SJSA1 (cell line): ENCODE data around the gene ZNF277. TPM values are rescaled to one million over a fixed set of nuclear protein-coding genes. Genes with fewer than 3 reads are reported as not detected.
"Not testable (repeated sequence)": the region's sequence is repeated elsewhere in the genome, so short reads cannot be mapped to it uniquely, and the experiment has no call there.

Source experiments
- DNase-seq, 2 experiments: peaks; one replicate each; pipeline ENCODE4 v3.0.0-alpha.2; 2015 to 2020; ENCODE audit warnings: low spot score in 2 of 2, low read depth in 1 of 2
- H3K27ac ChIP-seq: fragments of 250-450 bp; sonication (Bioruptor Pico); 2 replicates; pipeline ENCODE4 v1.5.1; 2020; ENCODE audit warnings: mild to moderate bottlenecking, moderate library complexity
- H3K27me3 ChIP-seq: fragments of 250-450 bp; sonication (Bioruptor Pico); replicated peaks from 2 replicates; pipeline ENCODE4 v1.5.1; 2020; ENCODE audit warnings: mild to moderate bottlenecking, moderate library complexity
- H3K36me3 ChIP-seq: fragments of 250-450 bp; sonication (Bioruptor Pico); 2 replicates; pipeline ENCODE4 v1.5.1; 2020; ENCODE audit warnings: mild to moderate bottlenecking
- H3K4me1 ChIP-seq: fragments of 250-450 bp; sonication (Bioruptor Pico); replicated peaks from 2 replicates; pipeline ENCODE4 v1.6.1; 2021; ENCODE audit warnings: mild to moderate bottlenecking
- H3K4me3 ChIP-seq: fragments of 250-450 bp; sonication (Bioruptor Pico); 2 replicates; pipeline ENCODE4 v1.5.1; 2020; ENCODE audit warnings: mild to moderate bottlenecking
- H3K9me3 ChIP-seq: fragments of 250-450 bp; sonication (Bioruptor Pico); replicated peaks from 2 replicates; pipeline ENCODE4 v1.5.1; 2020; ENCODE audit warnings: mild to moderate bottlenecking
- total RNA-seq: library from RNA; depleted of rRNA; stranded (reverse); fragments of >200 nt; shearing (Covaris generic); gene quantifications from 2 replicates; pipeline ENCODE4 v1.2.3, GENCODE V29; 2014

Gene ZNF277
- total RNA-seq, 1 experiment from 2014 or later: 14.7 TPM

GRCh38 chr7:112308974-112309373 lies 102.5 kb downstream of the ZNF277 start:
- Histone ChIP-seq H3K9me3 (no peaks in the 10 kb centered on the region), H3K36me3 (no peaks in the 10 kb centered on the region)

GRCh38 chr7:112316803-112317202 lies 110.3 kb downstream of the ZNF277 start:
- DNase-seq, H3K27ac ChIP-seq: not testable (repeated sequence)

More at GRCh38 chr7:112308974-112309373, 102.5 kb downstream of the ZNF277 start:
- H3K27me3 ChIP-seq: no peaks in the 10 kb centered on the region
- H3K4me1 ChIP-seq: no peaks in the 10 kb centered on the region
- H3K4me3 ChIP-seq: no peak overlapping the region
- H3K27ac ChIP-seq: no peak overlapping the region
- DNase-seq: no peak

DNA sequence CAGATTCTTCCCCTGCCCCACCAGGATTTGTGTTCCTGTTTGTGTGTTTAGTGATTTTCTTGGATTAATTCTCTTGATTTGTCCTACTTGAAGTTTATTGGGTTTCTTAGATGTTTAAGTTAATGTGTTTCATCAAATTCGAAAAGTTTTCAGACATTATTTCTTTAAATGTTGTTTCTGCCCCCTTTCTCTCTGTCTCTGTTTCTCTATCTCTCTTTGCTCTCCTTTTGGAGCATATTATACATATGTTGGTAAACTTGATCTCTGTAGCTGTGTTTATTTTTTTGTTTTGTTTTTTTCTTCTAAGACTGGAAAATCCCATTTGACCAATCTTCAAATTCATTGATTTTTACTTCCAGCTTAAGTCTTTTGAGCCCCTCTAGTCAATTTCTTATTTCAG lies 115.6 kb downstream of the ZNF277 start:
- H3K27me3 ChIP-seq: no peaks in the 10 kb centered on the region
- H3K36me3 ChIP-seq: no peaks in the 10 kb centered on the region
- no peak for DNase-seq
- no peaks in the 10 kb centered on the region for H3K4me1 ChIP-seq
- H3K4me3 ChIP-seq: no peak overlapping the region
- no peaks in the 10 kb centered on the region; the same call in 1 of the 2 replicates for H3K9me3 ChIP-seq
- H3K27ac ChIP-seq: no peak overlapping the region

More at GRCh38 chr7:112316803-112317202, 110.3 kb downstream of the ZNF277 start:
- not testable (repeated sequence) for H3K4me1 ChIP-seq, H3K4me3 ChIP-seq, H3K27me3 ChIP-seq, H3K9me3 ChIP-seq, H3K36me3 ChIP-seq

DNA sequence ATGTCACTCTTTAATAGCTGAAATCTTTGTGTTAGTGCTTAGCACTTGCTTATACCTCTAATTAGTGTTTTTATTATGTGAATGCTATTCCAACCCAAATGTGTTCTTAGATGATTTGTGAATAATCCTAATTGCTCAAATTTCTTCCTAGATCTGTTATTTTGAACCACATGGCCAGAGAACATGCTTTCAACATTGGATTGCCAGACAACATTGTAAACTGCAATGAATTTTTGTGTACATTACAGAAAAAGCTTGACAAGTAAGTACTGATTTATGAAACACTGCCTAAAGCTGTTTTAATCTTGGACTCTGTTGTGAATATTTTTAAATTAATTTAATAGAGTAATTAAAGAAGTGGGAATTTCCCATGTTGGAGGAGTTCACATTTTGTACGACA lies 121.1 kb downstream of the ZNF277 start:
- Histone ChIP-seq H3K9me3 (no peaks in the 10 kb centered on the region), H3K36me3 (peaks cover 4% of the 10 kb centered on the region; the same call in 1 of the 2 replicates), H3K27me3 (no peaks in the 10 kb centered on the region), H3K27ac (no peak overlapping the region), H3K4me1 (no peaks in the 10 kb centered on the region), H3K4me3 (no peak overlapping the region)
- DNase-seq: no peak

DNA sequence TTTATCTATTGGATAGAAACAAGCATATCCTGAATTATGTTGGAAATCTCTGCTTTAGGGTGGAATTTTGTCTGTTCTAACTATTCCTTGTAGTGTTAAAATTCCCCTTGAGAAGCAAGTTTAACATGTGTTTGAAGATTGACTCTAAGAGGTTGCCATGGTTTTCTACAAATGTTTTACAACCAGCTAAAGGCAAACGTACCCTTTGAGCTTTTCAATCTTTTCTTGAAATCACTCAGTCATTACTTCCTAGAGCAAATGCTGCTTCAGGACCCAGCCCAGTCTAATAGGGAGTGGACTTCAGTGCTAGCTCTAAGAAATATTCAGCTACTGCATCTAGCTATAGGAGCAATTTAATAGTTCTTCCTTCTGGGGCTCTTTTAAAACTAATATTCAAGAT lies 125.0 kb downstream of the ZNF277 start:
- Histone ChIP-seq H3K9me3 (no peaks in the 10 kb centered on the region), H3K4me1 (no peaks in the 10 kb centered on the region), H3K27ac (no peak overlapping the region), H3K36me3 (peaks cover 10% of the 10 kb centered on the region; the same call in 1 of the 2 replicates), H3K27me3 (no peaks in the 10 kb centered on the region), H3K4me3 (no peak overlapping the region)
- DNase-seq: no peak

- H3K4me1 ChIP-seq: no peaks in the 10 kb centered on the region
- H3K9me3 ChIP-seq: no peaks in the 10 kb centered on the region
- H3K27ac ChIP-seq: no peak overlapping the region
- no peak overlapping the region for H3K4me3 ChIP-seq
- H3K27me3 ChIP-seq: no peaks in the 10 kb centered on the region
- DNase-seq: no peak
- H3K36me3 ChIP-seq: peaks cover 14% of the 10 kb centered on the region; the same call in 1 of the 2 replicates
Measured at GRCh38 chr7:112334366-112334765, 127.9 kb downstream of the ZNF277 start.

- no peaks in the 10 kb centered on the region for H3K27me3 ChIP-seq
Measured at GRCh38 chr7:112336261-112336660, 129.8 kb downstream of the ZNF277 start.

DNA sequence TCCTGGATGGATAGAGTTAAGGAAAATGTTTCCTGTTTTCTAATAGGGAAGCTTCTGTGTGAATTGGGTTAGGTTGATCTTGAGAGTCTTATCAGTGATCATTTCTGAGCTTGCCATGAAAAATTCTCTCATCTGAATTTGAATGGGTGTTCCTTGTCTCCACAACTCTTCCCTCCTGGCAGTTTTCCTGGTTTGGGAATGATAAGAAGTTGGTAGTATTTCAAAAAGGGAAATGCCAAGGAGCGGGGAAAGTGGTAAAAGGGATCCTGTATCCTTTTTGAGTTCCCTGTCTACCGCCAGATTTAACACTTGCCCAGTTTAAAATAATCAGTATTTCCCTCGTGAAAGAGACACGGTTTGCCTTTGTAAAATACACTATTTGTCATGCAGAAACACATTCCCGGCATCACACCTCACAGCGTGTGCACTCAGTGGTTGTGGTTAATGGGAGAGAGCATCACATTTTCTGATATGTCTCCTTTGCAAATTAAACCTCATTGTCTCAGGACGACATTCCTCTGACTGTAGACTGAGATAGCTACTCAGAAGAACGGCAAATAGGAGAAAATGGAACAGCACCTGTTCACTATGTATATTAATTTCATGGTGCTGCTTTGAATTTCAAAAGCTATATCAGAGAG lies 130.6 kb downstream of the ZNF277 start:
- no peak for DNase-seq
- Histone ChIP-seq H3K9me3 (no peaks in the 10 kb centered on the region), H3K36me3 (peaks cover 19% of the 10 kb centered on the region; the same call in 1 of the 2 replicates), H3K27ac (no peak overlapping the region), H3K27me3 (no peaks in the 10 kb centered on the region), H3K4me1 (no peaks in the 10 kb centered on the region), H3K4me3 (no peak overlapping the region)

More at GRCh38 chr7:112336261-112336660, 129.8 kb downstream of the ZNF277 start:
- no peaks in the 10 kb centered on the region for H3K9me3 ChIP-seq
- no peaks in the 10 kb centered on the region for H3K4me1 ChIP-seq
- H3K27ac ChIP-seq: no peak overlapping the region
- no peak overlapping the region for H3K4me3 ChIP-seq
- peaks cover 14% of the 10 kb centered on the region; the same call in 1 of the 2 replicates for H3K36me3 ChIP-seq
- DNase-seq: no peak

DNA sequence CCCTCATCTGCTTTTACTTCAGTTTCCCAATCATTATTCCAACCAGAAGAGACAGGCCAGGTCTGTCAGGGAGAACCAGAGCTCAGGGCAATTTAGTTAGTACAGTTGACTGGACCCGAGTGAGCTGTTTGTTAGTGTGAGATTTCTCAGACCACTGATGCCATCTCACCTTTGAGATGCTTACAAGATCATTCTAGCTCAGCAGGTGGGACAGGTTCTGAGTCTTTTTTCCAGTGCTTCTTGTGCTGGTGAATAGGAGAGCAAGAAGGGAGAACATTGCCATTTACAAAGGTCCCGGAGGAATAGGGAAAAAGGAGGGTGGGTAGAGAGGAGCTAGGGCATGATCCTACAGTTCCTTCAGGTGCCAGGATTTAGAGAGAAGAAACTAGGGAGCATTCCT lies 131.4 kb downstream of the ZNF277 start:
- H3K36me3 ChIP-seq: peaks cover 19% of the 10 kb centered on the region; the same call in 1 of the 2 replicates
- H3K27ac ChIP-seq: no peak overlapping the region
- H3K4me1 ChIP-seq: no peaks in the 10 kb centered on the region
- H3K27me3 ChIP-seq: no peaks in the 10 kb centered on the region
- H3K9me3 ChIP-seq: no peaks in the 10 kb centered on the region
- H3K4me3 ChIP-seq: no peak overlapping the region
- no peak for DNase-seq

DNA sequence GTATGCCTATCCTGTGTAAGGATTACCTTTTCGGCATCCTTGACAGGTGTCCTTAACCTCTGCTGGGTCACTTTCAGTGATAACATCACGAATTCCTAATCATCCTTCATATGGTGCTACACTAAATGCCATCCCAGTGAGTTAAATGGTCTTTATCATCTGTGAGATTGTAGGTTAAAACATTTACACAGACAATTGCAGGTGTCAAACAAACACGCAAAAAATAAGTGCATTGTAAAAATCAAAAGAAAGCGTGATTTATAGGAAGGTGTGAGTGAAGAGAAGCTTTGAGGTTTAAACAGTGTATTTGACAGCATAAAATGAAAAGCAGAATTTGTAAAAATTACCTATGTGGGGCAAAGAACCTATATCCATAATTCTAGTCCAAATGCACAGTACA lies 132.3 kb downstream of the ZNF277 start:
- no peak for DNase-seq
- H3K36me3 ChIP-seq: peaks cover 25% of the 10 kb centered on the region
- no peaks in the 10 kb centered on the region for H3K4me1 ChIP-seq
- H3K27ac ChIP-seq: no peak overlapping the region
- H3K9me3 ChIP-seq: no peaks in the 10 kb centered on the region
- H3K27me3 ChIP-seq: no peaks in the 10 kb centered on the region
- H3K4me3 ChIP-seq: no peak overlapping the region

DNA sequence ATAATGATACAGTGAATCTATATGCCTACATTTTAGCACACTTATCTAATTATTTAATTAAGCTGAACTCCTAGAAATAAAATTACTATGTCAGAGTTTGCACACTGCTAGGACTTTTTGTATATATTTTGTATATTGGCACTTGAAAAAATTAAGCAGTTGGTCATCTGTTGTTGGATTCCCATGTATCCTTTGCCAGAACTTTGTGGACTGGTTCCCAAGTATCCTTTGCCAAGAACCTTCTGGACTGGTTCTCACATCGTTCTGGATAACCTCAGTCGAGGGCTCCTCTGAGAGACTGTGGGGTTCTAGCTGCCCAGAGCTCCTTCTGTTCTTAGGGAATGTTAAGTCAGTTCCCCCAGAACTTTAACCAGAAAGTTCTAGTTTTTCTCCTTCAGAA lies 135.0 kb downstream of the ZNF277 start:
- no peaks in the 10 kb centered on the region for H3K9me3 ChIP-seq
- H3K27ac ChIP-seq: no peak overlapping the region
- H3K4me1 ChIP-seq: no peaks in the 10 kb centered on the region
- no peak overlapping the region for H3K4me3 ChIP-seq
- DNase-seq: no peak
- no peaks in the 10 kb centered on the region for H3K27me3 ChIP-seq
- H3K36me3 ChIP-seq: peaks cover 19% of the 10 kb centered on the region

GRCh38 chr7:112346381-112347060 lies 140.0 kb downstream of the ZNF277 start:
- Histone ChIP-seq H3K9me3 (no peaks in the 10 kb centered on the region), H3K4me1 (no peaks in the 10 kb centered on the region), H3K27ac (no peak overlapping the region), H3K27me3 (no peaks in the 10 kb centered on the region), H3K4me3 (no peak overlapping the region), H3K36me3 (peaks cover 8% of the 10 kb centered on the region)
- DNase-seq: no peak

GRCh38 chr7:112347088-112347487 lies 140.6 kb downstream of the ZNF277 start:
- H3K9me3 ChIP-seq: no peaks in the 10 kb centered on the region
- no peak overlapping the region for H3K4me3 ChIP-seq
- no peak overlapping the region for H3K27ac ChIP-seq
- H3K27me3 ChIP-seq: no peaks in the 10 kb centered on the region
- no peaks in the 10 kb centered on the region for H3K4me1 ChIP-seq
- peaks cover 6% of the 10 kb centered on the region for H3K36me3 ChIP-seq
- no peak for DNase-seq

- no peak overlapping the region for H3K27ac ChIP-seq
- H3K4me3 ChIP-seq: no peak overlapping the region
- no peak for DNase-seq
- no peaks in the 10 kb centered on the region for H3K9me3 ChIP-seq
- H3K36me3 ChIP-seq: no peaks in the 10 kb centered on the region
- H3K4me1 ChIP-seq: no peaks in the 10 kb centered on the region
- H3K27me3 ChIP-seq: no peaks in the 10 kb centered on the region
Measured at GRCh38 chr7:112350585-112350984, 144.1 kb downstream of the ZNF277 start.
